ENCODE results near the gene CHST11.
"Not testable (repeated sequence)": the region's sequence is repeated elsewhere in the genome, so short reads cannot be mapped to it uniquely, and the experiment has no call there.

The CHST11 gene

GRCh38 chr12:104727726-104728465 lies 271.1 kb downstream of the CHST11 start:
- DNase-seq = no peak

GRCh38 chr12:104729091-104729490 lies 272.3 kb downstream of the CHST11 start:
- DNase-seq = no peak

- no peak for DNase-seq
These were observed 273.1 kb downstream of the CHST11 start for GRCh38 chr12:104729610-104730446.

GRCh38 chr12:104730763-104731162 lies 274.0 kb downstream of the CHST11 start:
- no peak for DNase-seq

- DNase-seq = peak; percentile 45 to 54
These were observed 277.0 kb downstream of the CHST11 start for GRCh38 chr12:104733717-104734175.

GRCh38 chr12:104734541-104735095 lies 277.9 kb downstream of the CHST11 start:
- DNase-seq = no peak

GRCh38 chr12:104735801-104736200 lies 279.1 kb downstream of the CHST11 start:
- DNase-seq = no peak

GRCh38 chr12:104736307-104736706 lies 279.6 kb downstream of the CHST11 start:
- DNase-seq = no peak

GRCh38 chr12:104737113-104737512 lies 280.4 kb downstream of the CHST11 start:
- no peak for DNase-seq

- no peak for DNase-seq
These were observed 281.1 kb downstream of the CHST11 start for GRCh38 chr12:104737791-104738301.

- no peak for DNase-seq
These were observed 281.6 kb downstream of the CHST11 start for GRCh38 chr12:104738331-104738730.

GRCh38 chr12:104738776-104739642 lies 282.3 kb downstream of the CHST11 start:
- DNase-seq = no peak

- no peak for DNase-seq
These were observed 283.9 kb downstream of the CHST11 start for GRCh38 chr12:104740668-104741067.

GRCh38 chr12:104741077-104741476 lies 284.3 kb downstream of the CHST11 start:
- DNase-seq = no peak

- no peak for DNase-seq
These were observed 285.0 kb downstream of the CHST11 start for GRCh38 chr12:104741497-104742367.

GRCh38 chr12:104742551-104743201 lies 285.9 kb downstream of the CHST11 start:
- DNase-seq = no peak

- no peak for DNase-seq
These were observed 286.4 kb downstream of the CHST11 start for GRCh38 chr12:104743202-104743580.

GRCh38 chr12:104743753-104744548 lies 287.2 kb downstream of the CHST11 start:
- DNase-seq = not testable (repeated sequence)

GRCh38 chr12:104746467-104747088 lies 289.8 kb downstream of the CHST11 start:
- DNase-seq = no peak

GRCh38 chr12:104747330-104747729 lies 290.6 kb downstream of the CHST11 start:
- DNase-seq = no peak

Measured in activated T-cell treated with anti-CD3 and anti-CD28 coated beads, Interleukin-2, amount 50 U/mL, for 48 hours (primary cell).